GM19193 (cell line): Measurements from ENCODE around the gene GLB1L2.

Experiments
- POLR2A ChIP-seq: IDR thresholded peaks from 4 replicates; pipeline ENCODE4 v1.6.1; 2011; ENCODE audit not compliant: insufficient read depth, insufficient read length; ENCODE audit errors: extremely low read depth

The GLB1L2 gene

DNA sequence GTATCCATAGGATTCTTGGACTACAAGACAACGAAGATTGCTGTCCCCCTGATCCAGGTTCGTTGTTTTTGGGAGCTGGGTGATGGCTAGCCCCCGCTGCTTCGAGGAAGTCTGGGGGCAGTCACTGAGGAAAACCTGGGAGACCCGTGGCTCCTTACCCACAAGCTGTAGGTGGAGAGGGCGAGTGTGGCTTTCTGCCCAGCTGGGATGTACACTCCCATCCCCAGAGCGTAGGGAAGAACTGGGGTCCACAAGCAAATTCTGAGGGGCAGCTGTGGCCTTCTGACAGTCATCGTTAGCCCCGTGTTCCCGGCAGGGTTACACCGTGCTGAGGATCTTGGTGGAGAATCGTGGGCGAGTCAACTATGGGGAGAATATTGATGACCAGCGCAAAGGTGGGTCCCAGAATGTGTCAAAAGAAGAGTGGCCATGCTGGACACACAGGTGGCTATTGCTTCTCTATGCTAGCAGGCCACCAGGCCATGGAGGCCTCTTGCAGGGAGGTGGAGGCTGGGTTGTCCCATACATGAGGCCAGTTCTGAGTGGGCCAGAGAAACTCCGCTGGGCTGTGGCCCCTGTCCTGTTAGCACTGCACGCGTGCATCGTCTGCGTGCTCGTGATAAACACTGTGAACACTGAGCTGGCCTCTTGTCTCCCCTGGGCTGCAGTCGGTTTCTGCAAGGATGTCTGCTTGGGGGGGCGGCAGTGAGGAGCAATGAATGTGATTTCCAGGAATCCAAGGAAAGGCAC is 39.8 kb downstream of the GLB1L2 start:
- TF ChIP-seq POLR2A: no peak

GRCh38 chr11:134372536-134372935 is 40.7 kb downstream of the GLB1L2 start:
- TF ChIP-seq POLR2A: no peak

- no peak for TF ChIP-seq POLR2A
Observed at GRCh38 chr11:134372961-134373360, 41.2 kb downstream of the GLB1L2 start.

GRCh38 chr11:134373591-134374052 is 41.8 kb downstream of the GLB1L2 start:
- no peak for TF ChIP-seq POLR2A

DNA sequence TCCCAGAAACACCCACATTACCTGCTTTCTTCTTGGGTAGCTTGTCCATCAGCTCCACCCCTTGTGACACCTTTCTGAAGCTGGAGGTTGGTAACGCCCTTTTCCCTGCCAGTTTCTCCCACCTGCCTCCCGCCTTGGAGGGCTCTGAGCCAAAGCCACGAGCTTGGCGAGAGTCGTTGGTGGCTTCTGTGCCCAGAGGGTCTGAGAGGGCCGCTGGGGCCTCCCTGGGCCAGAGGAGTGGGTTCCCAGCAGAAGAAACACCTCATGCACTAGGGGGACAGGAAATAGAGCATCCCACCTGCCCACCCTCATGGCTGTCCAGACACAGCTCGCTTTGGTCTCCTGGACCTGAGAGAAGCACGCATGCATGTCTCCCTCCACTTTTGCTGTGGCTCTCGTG is 42.4 kb downstream of the GLB1L2 start:
- TF ChIP-seq POLR2A: no peak

DNA sequence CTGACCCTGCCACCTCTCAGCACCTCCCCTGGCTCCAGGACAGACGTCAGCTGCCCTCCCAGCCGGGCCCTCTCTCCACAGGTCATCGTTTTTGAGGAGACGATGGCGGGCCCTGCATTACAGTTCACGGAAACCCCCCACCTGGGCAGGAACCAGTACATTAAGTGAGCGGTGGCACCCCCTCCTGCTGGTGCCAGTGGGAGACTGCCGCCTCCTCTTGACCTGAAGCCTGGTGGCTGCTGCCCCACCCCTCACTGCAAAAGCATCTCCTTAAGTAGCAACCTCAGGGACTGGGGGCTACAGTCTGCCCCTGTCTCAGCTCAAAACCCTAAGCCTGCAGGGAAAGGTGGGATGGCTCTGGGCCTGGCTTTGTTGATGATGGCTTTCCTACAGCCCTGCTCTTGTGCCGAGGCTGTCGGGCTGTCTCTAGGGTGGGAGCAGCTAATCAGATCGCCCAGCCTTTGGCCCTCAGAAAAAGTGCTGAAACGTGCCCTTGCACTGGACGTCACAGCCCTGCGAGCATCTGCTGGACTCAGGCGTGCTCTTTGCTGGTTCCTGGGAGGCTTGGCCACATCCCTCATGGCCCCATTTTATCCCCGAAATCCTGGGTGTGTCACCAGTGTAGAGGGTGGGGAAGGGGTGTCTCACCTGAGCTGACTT is 43.2 kb downstream of the GLB1L2 start:
- no peak for TF ChIP-seq POLR2A

GRCh38 chr11:134376150-134376921 is 44.5 kb downstream of the GLB1L2 start:
- TF ChIP-seq POLR2A: no peak

- no peak for TF ChIP-seq POLR2A
Observed at GRCh38 chr11:134377876-134378275, 46.1 kb downstream of the GLB1L2 start.

DNA sequence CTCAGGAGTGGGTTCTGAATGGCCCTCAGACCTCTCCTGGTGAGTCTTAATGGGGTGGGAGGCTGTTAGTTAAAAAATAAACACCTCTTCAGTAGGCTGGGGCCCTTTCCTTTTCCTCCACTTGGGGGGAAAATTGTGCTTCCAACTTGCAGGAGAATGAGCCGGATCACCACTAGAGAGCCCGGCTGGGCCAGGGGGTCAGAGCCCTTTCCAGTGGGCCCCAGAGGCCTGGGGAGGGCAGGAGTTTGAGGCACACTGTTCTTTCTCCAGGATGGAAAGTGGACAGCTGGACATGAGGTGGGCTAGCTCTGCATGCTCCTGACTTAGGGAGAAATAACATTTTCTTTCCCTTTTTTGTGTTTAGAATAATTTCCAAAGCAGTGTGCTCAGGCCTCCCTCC is 47.5 kb downstream of the GLB1L2 start:
- TF ChIP-seq POLR2A: no peak

DNA sequence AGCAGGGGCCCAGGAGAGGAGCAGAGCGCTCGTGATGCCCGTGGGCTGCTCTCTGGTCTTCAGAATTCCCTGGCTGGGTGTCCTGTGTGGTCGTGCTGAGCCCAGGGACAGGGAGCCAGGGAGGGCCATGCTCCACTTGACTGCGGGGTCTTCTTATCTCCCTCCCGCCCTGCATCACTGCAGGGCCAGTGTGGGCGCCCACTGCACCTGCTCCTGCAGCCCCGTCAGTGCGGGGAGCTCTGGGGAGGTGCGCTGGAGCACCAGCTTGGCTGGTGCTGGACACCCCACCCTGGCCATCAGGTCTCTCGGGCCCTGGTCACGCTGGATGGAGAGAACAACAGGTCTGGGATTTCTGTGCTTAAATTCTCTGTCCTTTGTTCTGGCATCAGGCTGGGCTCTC is 48.4 kb downstream of the GLB1L2 start:
- no peak for TF ChIP-seq POLR2A

GRCh38 chr11:134380785-134381184 is 49.0 kb downstream of the GLB1L2 start:
- no peak for TF ChIP-seq POLR2A

GRCh38 chr11:134382257-134382656 is 50.5 kb downstream of the GLB1L2 start:
- TF ChIP-seq POLR2A: no peak

GRCh38 chr11:134382830-134383229 is 51.0 kb downstream of the GLB1L2 start:
- no peak for TF ChIP-seq POLR2A

DNA sequence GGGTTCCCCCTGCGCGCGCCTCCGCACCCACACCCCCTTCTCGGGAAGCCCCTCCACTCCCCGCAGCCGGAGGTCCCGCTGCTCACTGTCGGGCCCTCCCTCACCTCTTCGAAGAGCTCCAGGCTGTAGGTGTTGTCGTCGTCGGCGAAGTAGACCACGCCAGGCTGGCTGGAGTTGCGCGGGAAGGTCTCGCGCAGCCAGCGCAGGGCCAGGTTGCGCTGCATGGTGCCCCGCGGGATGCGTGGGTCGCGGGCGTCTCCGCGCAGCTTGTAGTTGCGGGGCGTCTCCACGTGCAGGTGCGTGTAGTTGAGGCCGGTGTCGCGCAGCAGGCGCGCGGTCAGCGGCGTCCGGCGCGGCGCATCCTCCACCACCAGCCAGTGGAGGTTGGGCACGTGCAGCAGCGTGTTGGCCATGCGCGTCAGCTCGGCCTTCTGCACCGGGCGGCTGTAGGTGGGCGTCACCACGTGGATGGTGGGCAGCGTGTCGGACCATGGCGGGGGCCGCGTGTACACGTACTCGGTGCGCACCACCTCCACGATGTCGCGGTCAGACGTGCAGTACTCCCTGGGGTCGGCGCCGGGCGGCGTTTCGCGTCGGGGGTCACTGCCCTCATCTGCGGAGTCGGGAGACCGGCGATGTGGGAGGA is 51.9 kb downstream of the GLB1L2 start:
- TF ChIP-seq POLR2A: no peak

DNA sequence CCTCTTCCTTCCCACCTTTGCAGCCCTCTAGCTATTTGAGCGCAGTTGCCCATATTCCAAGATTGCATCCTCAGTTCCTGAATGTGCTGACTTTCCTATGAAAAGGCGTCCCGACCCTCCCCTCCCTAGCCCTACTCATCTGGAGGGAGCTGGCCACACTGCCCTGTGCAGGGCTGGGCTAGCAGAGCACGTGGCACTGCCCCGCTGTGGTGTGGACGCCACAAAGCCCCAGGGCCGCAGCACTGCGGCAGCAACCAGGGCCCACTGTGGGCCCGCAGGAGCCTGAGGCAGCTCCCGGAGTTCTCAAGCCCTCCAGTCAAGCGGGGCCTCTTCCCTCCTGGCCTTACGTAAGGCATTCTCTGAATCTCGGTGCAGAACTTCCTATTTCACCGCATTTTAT is 52.6 kb downstream of the GLB1L2 start:
- TF ChIP-seq POLR2A: no peak
